ENCODE measurements around the gene NOS3. TPM values are rescaled to one million over a fixed set of nuclear protein-coding genes. Genes with fewer than 3 reads are reported as not detected.

Gene NOS3
- total and polyA plus RNA-seq, 2 of the 13 experiments (the other 11 are each of a cell fraction or from before 2014, with no cell fraction given), result 3.7 to 7.5 TPM

DNA sequence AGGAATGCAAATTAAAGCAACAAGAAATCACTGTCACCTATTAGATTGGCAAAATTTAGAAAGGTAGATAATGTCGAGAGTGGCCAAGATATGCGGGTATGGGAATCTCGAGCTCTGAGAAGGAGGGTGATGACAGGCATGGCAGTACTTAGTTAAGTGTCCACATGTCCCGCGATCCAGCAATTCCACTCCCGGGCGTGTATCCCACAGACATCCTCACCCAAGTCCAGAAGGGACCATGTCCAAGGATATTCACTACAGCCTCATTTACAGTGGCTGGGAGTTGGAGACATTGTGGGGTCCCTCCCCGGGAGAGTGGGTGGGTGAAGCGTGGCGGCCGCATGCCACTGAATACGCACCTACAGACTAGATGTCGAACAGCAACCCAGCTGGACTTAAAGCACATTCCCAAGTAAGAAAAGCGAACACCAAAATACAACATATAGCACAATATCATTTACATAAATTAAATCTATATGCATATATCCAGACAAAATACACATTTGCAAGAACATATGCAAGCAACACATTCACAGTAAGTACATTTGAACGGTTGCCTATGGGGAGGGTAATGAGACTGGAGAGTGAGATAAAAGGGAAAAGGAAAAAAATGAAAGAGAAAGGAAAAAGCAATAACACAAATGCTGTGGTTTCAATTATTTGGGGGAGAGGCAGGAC, 22.6 kb upstream of the NOS3 start (continued):
- TF ChIP-seq AFF4 (CRISPR knock-in tag; IDR thresholded peaks at IDR 0.05), result no peak
- TF ChIP-seq FOXA1 (IDR thresholded peaks at IDR 0.05), result no peak
- TF ChIP-seq FOXA1 (CRISPR knock-in tag; IDR thresholded peaks at IDR 0.05), result no peak
- no peak for TF ChIP-seq GATA4 (IDR thresholded peaks at IDR 0.05; ENCODE audit: borderline replicate concordance, low read depth)

GRCh38 chr7:150968734-150969372, 22.0 kb upstream of the NOS3 start:
- ATAC-seq, result no peak
- Histone ChIP-seq H3K4me2 (ENCODE audit: low read depth, low read length) (no peak overlapping the region), H3K9me3 (ENCODE audit: low read length) (no peaks in the 10 kb centered on the region), H3K27ac (ENCODE audit: extremely low read length, insufficient read depth, low read length) (no peak overlapping the region), H3K36me3 (replicated peaks in 1 of 2; ENCODE audit: control insufficient read depth in 1 of 2, insufficient read depth in 2 of 2, low read length in 2 of 2) (no peaks in the 10 kb centered on the region), H4K20me1 (ENCODE audit: insufficient read depth, low read length) (0 out of 2 replicates have a peak, but pooled peaks cover 2% of the 10 kb centered on the region), H3K79me2 (ENCODE audit: insufficient read depth, low read length) (no peaks in the 10 kb centered on the region), H3K4me3 (replicated peaks in 1 of 3; ENCODE audit: insufficient read depth in 1 of 3, low read depth in 2 of 3, low read length in 3 of 3) (no peak overlapping the region), H3K9ac (ENCODE audit: insufficient read depth, low read depth, low read length) (no peak overlapping the region), H2AFZ (ENCODE audit: low read length) (no peak overlapping the region), H3K27me3 (ENCODE audit: control insufficient read depth in 1 of 2, insufficient read depth in 2 of 2, low read length in 2 of 2) (peaks cover 20 to 84% of the 10 kb centered on the region in 2 experiments), H3K4me1 (ENCODE audit: insufficient read depth, low read length) (no peaks in the 10 kb centered on the region)
- no peak for FAIRE-seq
- no peak for DNase-seq (ENCODE audit: low spot score)
- intact Hi-C loops (cut with micrococcal nuclease; ENCODE audit: unreplicated experiment) (no loop called here), in situ Hi-C loops (cut with HindIII; ENCODE audit: extremely low pct_ligation_motif_present, low pct_unique_long_range_greater_than_20kb) (no loop called here)
- TF ChIP-seq SMARCC2 (IDR thresholded peaks at IDR 0.05) (no peak), ZNF549 (CRISPR knock-in tag; IDR thresholded peaks at IDR 0.05) (no peak)
- 17% methylated on average over 5 of the region's 16 CpGs for WGBS (ENCODE audit: low lambda C conversion rate)
- CTCF ChIA-PET (ENCODE audit: low intra/inter-chr PET ratio, low total read pairs), result no interaction called here
- BruUV-seq (replicated peaks), result no TSS peak
- POLR2A ChIA-PET, result no interaction called here
